K562 (cell line): Measurements from ENCODE around the gene FAM110D. TPM values are rescaled to one million over a fixed set of nuclear protein-coding genes. Genes with fewer than 3 reads are reported as not detected.

Experiments used
- KDM2B ChIP-seq: fragments of 250-450 bp; sonication (Bioruptor Pico); IDR thresholded peaks from 2 replicates; pipeline ENCODE4 v1.8.0; 2021; ENCODE audit warnings: mild to moderate bottlenecking, moderate library complexity
- MAZ ChIP-seq, 2 experiments: fragments of 450-650 bp in 1 of 2; sonication (generic) in 1 of 2; formaldehyde crosslinking; IDR thresholded peaks in 1 of 2; conservative IDR thresholded peaks in 1 of 2; 2 replicates each; pipeline versions ENCODE4 v1.4.0 to v1.5.0; 2020; ENCODE audit warnings: mild to moderate bottlenecking in 1 of 2, missing genetic modification reagents in 1 of 2
- POLR2G ChIP-seq: fragments of 200-400 bp; formaldehyde crosslinking; IDR thresholded peaks from 2 replicates; pipeline ENCODE4 v1.6.1; 2017; ENCODE audit warnings: low read depth, mild to moderate bottlenecking, antibody characterized with exemption, low read length, moderate library complexity
- PRMT5 ChIP-seq: sonication (generic); formaldehyde crosslinking; IDR thresholded peaks from 2 replicates; pipeline ENCODE4 v1.5.0; 2020; ENCODE audit warnings: missing genetic modification reagents
- SMARCA5 ChIP-seq: fragments of 450-650 bp; IDR thresholded peaks from 2 replicates; pipeline ENCODE4 v1.6.1; 2016
- ZFX ChIP-seq: sonication (generic); formaldehyde crosslinking; IDR thresholded peaks from 2 replicates; pipeline ENCODE4 v1.8.0; 2022; ENCODE audit warnings: mild to moderate bottlenecking, missing genetic modification reagents, moderate library complexity
- ZNF589 ChIP-seq: fragments of 200-800 bp; sonication (Bioruptor generic); IDR thresholded peaks from 2 replicates; pipeline ENCODE4 v1.6.1; 2016; ENCODE audit warnings: low read depth, missing genetic modification characterization, missing compliant biosample characterization
- polyA plus RNA-seq, 8 experiments: library from polyadenylated mRNA; depleted of rRNA in 4 of 8; stranded (reverse) in 5 of 8; unstranded in 3 of 8; fragments of >200 nt; fragmentation: Nextera tagmentation in 2 of 8; fragmentation: Illumina TruSeq in 1 of 8; extraction: Ambion mirVana in 2 of 8; extraction: Trizol in 1 of 8; gene quantifications; 2 replicates each; pipeline versions ENCODE4 v1.2.1 to v1.2.3, GENCODE V29; 2011 to 2014; ENCODE audit warnings: inconsistent platforms in 1 of 8, missing spikeins in 1 of 8
- total RNA-seq, 7 experiments: library from RNA; depleted of rRNA in 6 of 7; stranded (reverse); fragments of >200 nt in 6 of 7; fragmentation: Illumina TruSeq in 2 of 7; extraction: Trizol in 2 of 7; gene quantifications; 2 replicates each; pipeline versions ENCODE4 v1.2.1 to v1.2.3, GENCODE V29; 2011 to 2021; ENCODE audit warnings: low replicate concordance in 1 of 7
- TF ChIP-seq, protein P1 (sequence below), 2 experiments: fragments of 150-350 bp in 1 of 2; IDR thresholded peaks; 2 replicates each; pipeline ENCODE4 v1.6.1; 2012 to 2016; ENCODE audit warnings: low read depth in 2 of 2, low read length in 2 of 2, mild to moderate bottlenecking in 1 of 2, moderate library complexity in 1 of 2
- TF ChIP-seq, protein P2 (sequence below), 2 experiments: fragments of 450-650 bp; formaldehyde crosslinking in 1 of 2; IDR thresholded peaks; 2 replicates each; pipeline versions ENCODE4 v1.4.0 to v1.6.1; 2014 to 2020; ENCODE audit warnings: mild to moderate bottlenecking in 2 of 2, borderline replicate concordance in 1 of 2, low read depth in 1 of 2
- TF ChIP-seq, protein P3 (sequence below): sonication (generic); formaldehyde crosslinking; IDR thresholded peaks from 2 replicates; pipeline ENCODE4 v1.8.1; 2023; ENCODE audit warnings: mild to moderate bottlenecking, missing genetic modification reagents

Gene FAM110D
- total and polyA plus RNA-seq, 9 of the 15 experiments (the other 6 are each of a cell fraction or from before 2014, with no cell fraction given), result 0.04 to 1.1 (median 0.33) TPM

DNA sequence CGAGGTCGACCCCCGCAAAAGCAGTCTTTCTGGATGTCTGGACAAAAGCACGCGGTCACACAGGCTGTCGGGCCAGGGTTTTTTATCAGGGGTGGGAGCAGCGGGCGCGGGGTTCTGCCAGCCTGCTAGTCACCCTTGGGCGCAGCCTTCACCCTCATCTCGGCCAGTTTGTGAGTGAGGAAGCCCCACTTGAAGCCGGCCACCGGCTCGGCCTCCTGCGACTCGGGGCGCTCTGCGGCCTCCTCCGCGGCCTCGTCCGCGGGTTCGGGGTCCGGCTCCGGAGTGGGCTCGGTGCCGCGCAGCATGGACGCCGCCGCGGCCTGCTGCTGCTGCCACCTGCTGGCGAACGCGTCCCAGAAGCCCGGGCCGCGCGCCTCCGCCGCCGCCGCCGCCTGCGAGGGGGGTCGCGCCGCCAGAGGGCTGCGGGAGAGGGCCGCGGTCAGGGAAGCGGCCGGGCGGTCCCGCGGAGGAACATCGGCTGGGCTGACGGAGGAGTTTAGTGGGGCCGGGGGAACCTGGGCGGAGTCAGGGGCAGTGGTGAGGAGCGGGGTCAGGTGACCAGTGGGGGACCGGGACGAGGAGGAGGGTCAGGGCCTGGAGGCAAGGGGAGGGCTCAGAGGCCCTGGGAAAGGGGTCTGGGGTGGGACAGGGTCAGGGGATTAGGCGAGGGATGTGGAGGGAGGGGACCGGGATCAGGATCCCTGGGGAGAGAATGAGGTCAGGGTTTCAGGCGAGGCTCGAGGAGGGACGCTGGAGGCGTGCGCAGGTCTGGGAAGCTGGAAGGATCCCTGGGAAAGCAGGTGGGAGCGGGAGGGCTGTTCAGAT is 5.4 kb downstream of the FAM110D start (continued):
- TF ChIP-seq, protein P1, sequence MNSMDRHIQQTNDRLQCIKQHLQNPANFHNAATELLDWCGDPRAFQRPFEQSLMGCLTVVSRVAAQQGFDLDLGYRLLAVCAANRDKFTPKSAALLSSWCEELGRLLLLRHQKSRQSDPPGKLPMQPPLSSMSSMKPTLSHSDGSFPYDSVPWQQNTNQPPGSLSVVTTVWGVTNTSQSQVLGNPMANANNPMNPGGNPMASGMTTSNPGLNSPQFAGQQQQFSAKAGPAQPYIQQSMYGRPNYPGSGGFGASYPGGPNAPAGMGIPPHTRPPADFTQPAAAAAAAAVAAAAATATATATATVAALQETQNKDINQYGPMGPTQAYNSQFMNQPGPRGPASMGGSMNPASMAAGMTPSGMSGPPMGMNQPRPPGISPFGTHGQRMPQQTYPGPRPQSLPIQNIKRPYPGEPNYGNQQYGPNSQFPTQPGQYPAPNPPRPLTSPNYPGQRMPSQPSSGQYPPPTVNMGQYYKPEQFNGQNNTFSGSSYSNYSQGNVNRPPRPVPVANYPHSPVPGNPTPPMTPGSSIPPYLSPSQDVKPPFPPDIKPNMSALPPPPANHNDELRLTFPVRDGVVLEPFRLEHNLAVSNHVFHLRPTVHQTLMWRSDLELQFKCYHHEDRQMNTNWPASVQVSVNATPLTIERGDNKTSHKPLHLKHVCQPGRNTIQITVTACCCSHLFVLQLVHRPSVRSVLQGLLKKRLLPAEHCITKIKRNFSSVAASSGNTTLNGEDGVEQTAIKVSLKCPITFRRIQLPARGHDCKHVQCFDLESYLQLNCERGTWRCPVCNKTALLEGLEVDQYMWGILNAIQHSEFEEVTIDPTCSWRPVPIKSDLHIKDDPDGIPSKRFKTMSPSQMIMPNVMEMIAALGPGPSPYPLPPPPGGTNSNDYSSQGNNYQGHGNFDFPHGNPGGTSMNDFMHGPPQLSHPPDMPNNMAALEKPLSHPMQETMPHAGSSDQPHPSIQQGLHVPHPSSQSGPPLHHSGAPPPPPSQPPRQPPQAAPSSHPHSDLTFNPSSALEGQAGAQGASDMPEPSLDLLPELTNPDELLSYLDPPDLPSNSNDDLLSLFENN (IDR thresholded peaks at IDR 0.05; ENCODE audit: low read depth in 2 of 2, low read length in 2 of 2), result no peak
- TF ChIP-seq PRMT5 (CRISPR knock-in tag), result no peak
- TF ChIP-seq MAZ (CRISPR knock-in tag; conservative IDR thresholded peaks at IDR 0.05 in 1 of 2, IDR thresholded peaks at IDR 0.05 in 1 of 2), result peak in 1 of 2 experiments; percentile 73; a peak in 3 of 4 replicates
- TF ChIP-seq, protein P2, sequence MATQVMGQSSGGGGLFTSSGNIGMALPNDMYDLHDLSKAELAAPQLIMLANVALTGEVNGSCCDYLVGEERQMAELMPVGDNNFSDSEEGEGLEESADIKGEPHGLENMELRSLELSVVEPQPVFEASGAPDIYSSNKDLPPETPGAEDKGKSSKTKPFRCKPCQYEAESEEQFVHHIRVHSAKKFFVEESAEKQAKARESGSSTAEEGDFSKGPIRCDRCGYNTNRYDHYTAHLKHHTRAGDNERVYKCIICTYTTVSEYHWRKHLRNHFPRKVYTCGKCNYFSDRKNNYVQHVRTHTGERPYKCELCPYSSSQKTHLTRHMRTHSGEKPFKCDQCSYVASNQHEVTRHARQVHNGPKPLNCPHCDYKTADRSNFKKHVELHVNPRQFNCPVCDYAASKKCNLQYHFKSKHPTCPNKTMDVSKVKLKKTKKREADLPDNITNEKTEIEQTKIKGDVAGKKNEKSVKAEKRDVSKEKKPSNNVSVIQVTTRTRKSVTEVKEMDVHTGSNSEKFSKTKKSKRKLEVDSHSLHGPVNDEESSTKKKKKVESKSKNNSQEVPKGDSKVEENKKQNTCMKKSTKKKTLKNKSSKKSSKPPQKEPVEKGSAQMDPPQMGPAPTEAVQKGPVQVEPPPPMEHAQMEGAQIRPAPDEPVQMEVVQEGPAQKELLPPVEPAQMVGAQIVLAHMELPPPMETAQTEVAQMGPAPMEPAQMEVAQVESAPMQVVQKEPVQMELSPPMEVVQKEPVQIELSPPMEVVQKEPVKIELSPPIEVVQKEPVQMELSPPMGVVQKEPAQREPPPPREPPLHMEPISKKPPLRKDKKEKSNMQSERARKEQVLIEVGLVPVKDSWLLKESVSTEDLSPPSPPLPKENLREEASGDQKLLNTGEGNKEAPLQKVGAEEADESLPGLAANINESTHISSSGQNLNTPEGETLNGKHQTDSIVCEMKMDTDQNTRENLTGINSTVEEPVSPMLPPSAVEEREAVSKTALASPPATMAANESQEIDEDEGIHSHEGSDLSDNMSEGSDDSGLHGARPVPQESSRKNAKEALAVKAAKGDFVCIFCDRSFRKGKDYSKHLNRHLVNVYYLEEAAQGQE (IDR thresholded peaks at IDR 0.05; ENCODE audit: borderline replicate concordance), result peak; percentile 64
- TF ChIP-seq, protein P2 (CRISPR knock-in tag; IDR thresholded peaks at IDR 0.05; ENCODE audit: low read depth), result no peak
- TF ChIP-seq ZNF589, result 0 out of 2 replicates have a peak, but pooled peaks have one; percentile 51
- TF ChIP-seq, protein P3, sequence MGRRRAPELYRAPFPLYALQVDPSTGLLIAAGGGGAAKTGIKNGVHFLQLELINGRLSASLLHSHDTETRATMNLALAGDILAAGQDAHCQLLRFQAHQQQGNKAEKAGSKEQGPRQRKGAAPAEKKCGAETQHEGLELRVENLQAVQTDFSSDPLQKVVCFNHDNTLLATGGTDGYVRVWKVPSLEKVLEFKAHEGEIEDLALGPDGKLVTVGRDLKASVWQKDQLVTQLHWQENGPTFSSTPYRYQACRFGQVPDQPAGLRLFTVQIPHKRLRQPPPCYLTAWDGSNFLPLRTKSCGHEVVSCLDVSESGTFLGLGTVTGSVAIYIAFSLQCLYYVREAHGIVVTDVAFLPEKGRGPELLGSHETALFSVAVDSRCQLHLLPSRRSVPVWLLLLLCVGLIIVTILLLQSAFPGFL, result peak; percentile 92; the same call in 1 of the 2 replicates
- TF ChIP-seq KDM2B (CRISPR knock-in tag), result peak; percentile 57; the same call in 1 of the 2 replicates
- TF ChIP-seq POLR2G, result peak; percentile 81
- TF ChIP-seq ZFX (CRISPR knock-in tag), result peak; percentile 84
- TF ChIP-seq SMARCA5, result no peak
